Liver (tissue), 9 donors: ENCODE data around the gene PIPOX. TPM values are rescaled to one million over a fixed set of nuclear protein-coding genes. Genes with fewer than 3 reads are reported as not detected.

Source experiments
- DNase-seq: peaks from one replicate; pipeline ENCODE4 v3.0.0-alpha.2; 2017; ENCODE audit warnings: low spot score
- H3K27ac ChIP-seq, 2 donors: one replicate each; pipeline ENCODE4 v1.7.0; 2013; ENCODE audit warnings: inconsistent platforms in 2 of 2, low read length in 2 of 2, control low read depth in 1 of 2, low read depth in 1 of 2, mild to moderate bottlenecking in 1 of 2
- H3K27me3 ChIP-seq, 4 donors: one replicate each; pipeline versions ENCODE4 v1.6.1 to v1.7.0; 2013; ENCODE audit warnings: low read length in 3 of 4, inconsistent platforms in 1 of 4, mild to moderate bottlenecking in 1 of 4, moderate library complexity in 1 of 4; ENCODE audit not compliant: control insufficient read depth in 4 of 4, insufficient read depth in 4 of 4
- H3K36me3 ChIP-seq, 4 donors: one replicate each; pipeline versions ENCODE4 v1.6.1 to v1.7.0; 2013; ENCODE audit warnings: low read length in 3 of 4, mild to moderate bottlenecking in 3 of 4, low read depth in 1 of 4, moderate library complexity in 1 of 4; ENCODE audit not compliant: control insufficient read depth in 4 of 4, insufficient read depth in 3 of 4
- H3K4me1 ChIP-seq, 4 donors: one replicate each; pipeline versions ENCODE4 v1.6.1 to v1.7.0; 2013; ENCODE audit warnings: low read length in 3 of 4, mild to moderate bottlenecking in 3 of 4, moderate library complexity in 1 of 4; ENCODE audit not compliant: control insufficient read depth in 4 of 4, insufficient read depth in 4 of 4
- H3K4me3 ChIP-seq, 3 donors: one replicate each; pipeline versions ENCODE4 v1.6.1 to v1.7.0; 2013; ENCODE audit warnings: low read length in 3 of 3, control low read depth in 1 of 3, low read depth in 1 of 3, mild to moderate bottlenecking in 1 of 3
- H3K9ac ChIP-seq, 2 donors: one replicate each; pipeline ENCODE4 v1.7.0; 2013; ENCODE audit warnings: low read length in 2 of 2, mild to moderate bottlenecking in 2 of 2, moderate library complexity in 2 of 2, control low read depth in 1 of 2, low read depth in 1 of 2
- H3K9me3 ChIP-seq, 4 donors: one replicate each; pipeline versions ENCODE4 v1.6.1 to v1.7.0; 2013; ENCODE audit warnings: low read length in 3 of 4; ENCODE audit not compliant: control insufficient read depth in 4 of 4
- CTCF ChIP-seq: fragments of 150-350 bp; IDR thresholded peaks from 2 replicates; pipeline ENCODE4 v1.5.1; 2017; ENCODE audit warnings: improper control_type of control experiment, low read depth, low read length; ENCODE audit not compliant: missing input control
- EGR1 ChIP-seq, 2 donors: IDR thresholded peaks; 2 replicates each; pipeline ENCODE4 v1.6.1; 2016 to 2018; ENCODE audit warnings: antibody characterized with exemption in 2 of 2, low read depth in 2 of 2
- FOXA1 ChIP-seq: IDR thresholded peaks from 2 replicates; pipeline ENCODE4 v1.6.1; 2016; ENCODE audit warnings: antibody characterized with exemption
- GABPA ChIP-seq, 2 donors: IDR thresholded peaks in 1 of 2; conservative IDR thresholded peaks in 1 of 2; 2 replicates each; pipeline ENCODE4 v1.6.1; 2016; ENCODE audit warnings: antibody characterized with exemption in 2 of 2, mild to moderate bottlenecking in 1 of 2, moderate library complexity in 1 of 2
- HNF4A ChIP-seq, 2 donors: conservative IDR thresholded peaks; 2 replicates each; pipeline ENCODE4 v1.6.1; 2016; ENCODE audit warnings: antibody characterized with exemption in 2 of 2, mild to moderate bottlenecking in 2 of 2
- HNF4G ChIP-seq: IDR thresholded peaks from 2 replicates; pipeline ENCODE4 v1.6.1; 2016; ENCODE audit warnings: antibody characterized with exemption
- JUND ChIP-seq, 2 donors: IDR thresholded peaks; 2 replicates each; pipeline ENCODE4 v1.6.1; 2016; ENCODE audit warnings: antibody characterized with exemption in 2 of 2
- NR2F2 ChIP-seq: IDR thresholded peaks from 2 replicates; pipeline ENCODE4 v1.6.1; 2016; ENCODE audit warnings: antibody characterized with exemption
- RAD21 ChIP-seq, 2 donors: IDR thresholded peaks; 2 replicates each; pipeline ENCODE4 v1.6.1; 2016; ENCODE audit warnings: antibody characterized with exemption in 2 of 2, mild to moderate bottlenecking in 2 of 2
- REST ChIP-seq: IDR thresholded peaks from 2 replicates; pipeline ENCODE4 v1.6.1; 2016; ENCODE audit warnings: antibody characterized with exemption, mild to moderate bottlenecking
- RXRA ChIP-seq, 2 donors: IDR thresholded peaks; 2 replicates each; pipeline ENCODE4 v1.6.1; 2017 to 2018; ENCODE audit warnings: antibody characterized with exemption in 2 of 2, mild to moderate bottlenecking in 1 of 2
- SP1 ChIP-seq: IDR thresholded peaks from 2 replicates; pipeline ENCODE4 v1.6.1; 2018; ENCODE audit warnings: antibody characterized with exemption, mild to moderate bottlenecking
- TAF1 ChIP-seq: conservative IDR thresholded peaks from 2 replicates; pipeline ENCODE4 v1.6.1; 2016; ENCODE audit warnings: antibody characterized with exemption, mild to moderate bottlenecking
- YY1 ChIP-seq: IDR thresholded peaks from 2 replicates; pipeline ENCODE4 v1.6.1; 2016; ENCODE audit warnings: antibody characterized with exemption, mild to moderate bottlenecking
- ZBTB33 ChIP-seq: IDR thresholded peaks from 2 replicates; pipeline ENCODE4 v1.6.1; 2016; ENCODE audit warnings: antibody characterized with exemption
- WGBS: extraction: QIAGEN DNeasy Blood & Tissue Kit; methylation state at CpG from one replicate; pipeline ENCODE4 v1.1.7; 2013; 5-methylcytosine and 5-hydroxymethylcytosine counted together
- polyA plus RNA-seq, 2 donors: library from polyadenylated mRNA; stranded (reverse) in 1 of 2; unstranded in 1 of 2; fragments of 200-250 nt in 1 of 2; fragments of >200 nt in 1 of 2; fragmentation: Nextera tagmentation in 1 of 2; extraction: Ambion mirVana in 1 of 2; gene quantifications; one replicate each; pipeline versions ENCODE4 v1.2.1 to v1.2.3, GENCODE V29; 2013 to 2015
- total RNA-seq, 2 donors: library from RNA; depleted of rRNA; stranded (reverse); fragments of >200 nt; gene quantifications; one replicate each; pipeline ENCODE4 v1.2.3, GENCODE V29; 2014
- TF ChIP-seq, protein P1 (sequence below): IDR thresholded peaks from 2 replicates; pipeline ENCODE4 v1.6.1; 2016; ENCODE audit warnings: antibody characterized with exemption
- donor health status: healthy.
- donor health status: healthy.
- donor health status: healthy.
- donor health status: healthy.
- donor health status: healthy.

PIPOX gene
- total and polyA plus RNA-seq, 4 donors, result 19.3 to 227 (median 158) TPM

GRCh38 chr17:29031488-29031887 lies 11.5 kb upstream of the PIPOX start (continued):
- TF ChIP-seq ZBTB33 (no peak), NR2F2 (no peak), TAF1 (no peak), HNF4G (no peak), CTCF (no peak), FOXA1 (no peak)

- Histone ChIP-seq H3K9me3 (peaks cover 0 to 5% (median 0%) of the 10 kb centered on the region in 4 donors), H3K27ac (no peak overlapping the region), H3K36me3 (no peaks in the 10 kb centered on the region), H3K27me3 (no peaks in the 10 kb centered on the region), H3K4me3 (no peak overlapping the region), H3K4me1 (no peaks in the 10 kb centered on the region), H3K9ac (no peak overlapping the region)
- WGBS, result 52% methylated on average over 11 of the region's 11 CpGs
- TF ChIP-seq HNF4G (no peak), HNF4A (conservative IDR thresholded peaks at IDR 0.05) (no peak)
- no peak for DNase-seq
These were observed 10.7 kb upstream of the PIPOX start for GRCh38 chr17:29032013-29032856.

GRCh38 chr17:29032857-29033197 lies 10.1 kb upstream of the PIPOX start:
- 50% methylated on average over 6 of the region's 6 CpGs for WGBS
- H3K27me3 ChIP-seq, result no peaks in the 10 kb centered on the region

More at GRCh38 chr17:29032857-29033197, 10.1 kb upstream of the PIPOX start:
- Histone ChIP-seq H3K9me3 (peaks cover 0 to 5% (median 0%) of the 10 kb centered on the region in 4 donors), H3K9ac (no peak overlapping the region), H3K4me1 (no peaks in the 10 kb centered on the region), H3K4me3 (no peak overlapping the region), H3K27ac (no peak overlapping the region), H3K36me3 (no peaks in the 10 kb centered on the region)
- no peak for DNase-seq
- TF ChIP-seq NR2F2 (no peak), JUND (IDR thresholded peaks at IDR 0.05) (no peak), SP1 (no peak), GABPA (IDR thresholded peaks at IDR 0.05 in 1 of 2, conservative IDR thresholded peaks at IDR 0.05 in 1 of 2) (no peak), RAD21 (IDR thresholded peaks at IDR 0.05) (no peak), HNF4G (no peak), FOXA1 (no peak), REST (no peak), HNF4A (conservative IDR thresholded peaks at IDR 0.05) (no peak), YY1 (no peak), RXRA (IDR thresholded peaks at IDR 0.05) (no peak), EGR1 (IDR thresholded peaks at IDR 0.05; ENCODE audit: low read depth in 2 of 2) (no peak), TAF1 (no peak)
- TF ChIP-seq, protein P1, sequence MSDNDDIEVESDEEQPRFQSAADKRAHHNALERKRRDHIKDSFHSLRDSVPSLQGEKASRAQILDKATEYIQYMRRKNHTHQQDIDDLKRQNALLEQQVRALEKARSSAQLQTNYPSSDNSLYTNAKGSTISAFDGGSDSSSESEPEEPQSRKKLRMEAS, result no peak
